Sigmoid colon (tissue), 7 donors: ENCODE data around the gene PEX16. TPM values are rescaled to one million over a fixed set of nuclear protein-coding genes. Genes with fewer than 3 reads are reported as not detected.

Experiments
- DNase-seq: peaks from one replicate; pipeline ENCODE4 v3.0.0-alpha.2; 2019
- H3K27ac ChIP-seq, 4 donors: fragments of 200-600 bp; sonication (generic); one replicate each; pipeline ENCODE4 v1.5.1; 2016 to 2019; ENCODE audit warnings: mild to moderate bottlenecking in 1 of 4
- H3K27me3 ChIP-seq, 3 donors: fragments of 200-600 bp; sonication (generic); one replicate each; pipeline ENCODE4 v1.5.1; 2019; ENCODE audit warnings: mild to moderate bottlenecking in 1 of 3
- H3K36me3 ChIP-seq, 4 donors: fragments of 200-600 bp; sonication (generic); one replicate each; pipeline ENCODE4 v1.5.1; 2016 to 2019
- H3K4me1 ChIP-seq, 4 donors: fragments of 200-600 bp; sonication (generic); one replicate each; pipeline ENCODE4 v1.5.1; 2017 to 2019
- H3K4me3 ChIP-seq, 4 donors: fragments of 200-600 bp; sonication (generic); one replicate each; pipeline ENCODE4 v1.5.1; 2017 to 2019; ENCODE audit warnings: mild to moderate bottlenecking in 2 of 4, moderate library complexity in 1 of 4
- H3K9me3 ChIP-seq, 4 donors: fragments of 200-600 bp in 3 of 4; sonication (generic) in 3 of 4; one replicate each; pipeline versions ENCODE4 v1.5.1 to v1.6.1; 2013 to 2019
- EP300 ChIP-seq, 4 donors: sonication (generic); formaldehyde crosslinking; IDR thresholded peaks; one replicate each; pipeline ENCODE4 v1.6.1; 2017; ENCODE audit warnings: antibody characterized with exemption in 4 of 4
- POLR2A ChIP-seq, 2 donors: fragments of 450-650 bp; IDR thresholded peaks; one replicate each; pipeline ENCODE4 v1.6.1; 2016; ENCODE audit warnings: antibody characterized with exemption in 2 of 2, mild to moderate bottlenecking in 2 of 2, moderate library complexity in 2 of 2
- POLR2AphosphoS5 ChIP-seq, 4 donors: sonication (generic); formaldehyde crosslinking; IDR thresholded peaks; one replicate each; pipeline ENCODE4 v1.6.1; 2017; ENCODE audit warnings: antibody characterized with exemption in 4 of 4
- WGBS, 2 donors: extraction: QIAGEN DNeasy Blood & Tissue Kit; methylation state at CpG; one replicate each; pipeline ENCODE4 v1.1.7; 2013; 5-methylcytosine and 5-hydroxymethylcytosine counted together
- intact Hi-C: fragments of 100-400 bp; cut with DNase I; formaldehyde crosslinking; loops from one replicate; pipeline ENCODE4 v1.15.1; 2023
- polyA plus RNA-seq, 3 donors: library from polyadenylated mRNA; stranded (reverse); fragments of 200-250 nt; gene quantifications; one replicate each; pipeline ENCODE4 v1.2.3, GENCODE V29; 2013
- total RNA-seq, 4 donors: library from RNA; depleted of rRNA; stranded (reverse); fragments of >200 nt; gene quantifications; one replicate each; pipeline ENCODE4 v1.1.0, GENCODE V29; 2016
- TF ChIP-seq, protein P1 (sequence below), 4 experiments: fragments of 450-650 bp in 3 of 4; fragments of 200-600 bp in 1 of 4; IDR thresholded peaks; one replicate each; pipeline ENCODE4 v1.5.1; 2016 to 2019; ENCODE audit warnings: antibody characterized with exemption in 4 of 4, mild to moderate bottlenecking in 3 of 4, moderate library complexity in 2 of 4
- donor health status: healthy with polysubstance abuse.
- donor health status: Bipolar disorder and iron deficiency.
- donor health status: healthy.

Gene PEX16
- total and polyA plus RNA-seq, 7 donors, result 13.8 to 46.3 (median 28.2) TPM

DNA sequence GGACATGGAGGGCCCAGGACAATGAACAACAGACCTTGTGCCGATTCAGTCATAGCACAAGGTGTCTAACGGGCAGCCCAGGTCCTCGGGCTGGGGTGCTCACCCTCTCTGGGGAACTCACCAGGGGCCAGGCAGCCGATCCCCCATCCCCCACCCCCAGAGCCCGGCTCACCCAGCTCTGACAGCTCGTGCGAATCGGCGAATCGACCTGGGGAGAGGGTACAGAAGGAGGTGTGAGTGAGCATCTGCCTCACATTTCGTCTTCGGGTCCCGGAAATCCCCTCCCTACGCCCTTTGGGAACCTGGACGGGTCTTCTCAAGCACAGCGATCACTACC is 423 bp downstream of the PEX16 start:
- peaks cover 3 to 11% (median 8%) of the 10 kb centered on the region in 3 donors for H3K27me3 ChIP-seq
- no peaks in the 10 kb centered on the region for H3K9me3 ChIP-seq
- intact Hi-C loops, result loop anchor here (1.0 to 2.0 kb wide), 2 partner anchors 16 to 75 kb away; no protein-coding TSS in a partner anchor
- H3K4me3 ChIP-seq, result peak overlapping the region; percentile 81 to 96 (median 86)
- 3 to 5% methylated on average over 16 of the region's 16 CpGs for WGBS, 2 donors
- peak overlapping the region; percentile 90 to 92 (median 91) for H3K27ac ChIP-seq
- no peak for TF ChIP-seq EP300 (IDR thresholded peaks at IDR 0.05)
- TF ChIP-seq, protein P1, sequence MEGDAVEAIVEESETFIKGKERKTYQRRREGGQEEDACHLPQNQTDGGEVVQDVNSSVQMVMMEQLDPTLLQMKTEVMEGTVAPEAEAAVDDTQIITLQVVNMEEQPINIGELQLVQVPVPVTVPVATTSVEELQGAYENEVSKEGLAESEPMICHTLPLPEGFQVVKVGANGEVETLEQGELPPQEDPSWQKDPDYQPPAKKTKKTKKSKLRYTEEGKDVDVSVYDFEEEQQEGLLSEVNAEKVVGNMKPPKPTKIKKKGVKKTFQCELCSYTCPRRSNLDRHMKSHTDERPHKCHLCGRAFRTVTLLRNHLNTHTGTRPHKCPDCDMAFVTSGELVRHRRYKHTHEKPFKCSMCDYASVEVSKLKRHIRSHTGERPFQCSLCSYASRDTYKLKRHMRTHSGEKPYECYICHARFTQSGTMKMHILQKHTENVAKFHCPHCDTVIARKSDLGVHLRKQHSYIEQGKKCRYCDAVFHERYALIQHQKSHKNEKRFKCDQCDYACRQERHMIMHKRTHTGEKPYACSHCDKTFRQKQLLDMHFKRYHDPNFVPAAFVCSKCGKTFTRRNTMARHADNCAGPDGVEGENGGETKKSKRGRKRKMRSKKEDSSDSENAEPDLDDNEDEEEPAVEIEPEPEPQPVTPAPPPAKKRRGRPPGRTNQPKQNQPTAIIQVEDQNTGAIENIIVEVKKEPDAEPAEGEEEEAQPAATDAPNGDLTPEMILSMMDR (IDR thresholded peaks at IDR 0.05), result no peak
- TF ChIP-seq POLR2A (IDR thresholded peaks at IDR 0.05), result no peak
- TF ChIP-seq POLR2AphosphoS5 (IDR thresholded peaks at IDR 0.05), result no peak
- peaks cover 15 to 38% (median 22%) of the 10 kb centered on the region in 4 donors for H3K36me3 ChIP-seq
- H3K4me1 ChIP-seq, result peaks cover 0 to 26% (median 21%) of the 10 kb centered on the region in 4 donors
- no peak for DNase-seq

DNA sequence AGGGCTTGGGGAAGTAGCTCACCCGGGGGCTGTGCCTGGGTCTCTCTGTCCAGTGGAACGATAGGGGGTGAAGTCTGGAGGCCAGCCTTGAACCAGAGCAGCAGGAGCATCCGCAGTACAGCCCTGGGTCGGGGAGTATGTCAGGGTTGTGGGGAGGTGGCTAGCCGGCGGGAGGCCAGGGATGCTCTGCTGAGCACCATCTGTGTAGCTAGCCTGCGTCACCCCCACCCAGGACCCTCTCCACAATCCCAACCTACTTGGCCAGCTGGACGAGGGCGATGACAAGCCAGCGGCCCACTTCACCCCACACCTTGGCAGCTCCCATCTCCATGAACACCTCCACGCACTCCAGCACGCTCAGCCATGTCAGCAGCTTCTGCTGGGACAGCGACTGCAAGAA is 2.2 kb downstream of the PEX16 start:
- peaks cover 0 to 20% (median 15%) of the 10 kb centered on the region in 4 donors for H3K4me1 ChIP-seq
- DNase-seq, result no peak
- H3K27me3 ChIP-seq, result no peaks in the 10 kb centered on the region
- no peaks in the 10 kb centered on the region for H3K9me3 ChIP-seq
- intact Hi-C loops, result no loop called here
- TF ChIP-seq POLR2AphosphoS5 (IDR thresholded peaks at IDR 0.05) (no peak), POLR2A (IDR thresholded peaks at IDR 0.05) (no peak), EP300 (IDR thresholded peaks at IDR 0.05) (no peak)
- TF ChIP-seq, protein P1 (IDR thresholded peaks at IDR 0.05), result no peak
- no peak overlapping the region for H3K27ac ChIP-seq
- 88% methylated on average over 13 of the region's 13 CpGs for WGBS, 2 donors
- H3K36me3 ChIP-seq, result peaks cover 15 to 56% (median 35%) of the 10 kb centered on the region in 4 donors
- H3K4me3 ChIP-seq, result no peak overlapping the region

DNA sequence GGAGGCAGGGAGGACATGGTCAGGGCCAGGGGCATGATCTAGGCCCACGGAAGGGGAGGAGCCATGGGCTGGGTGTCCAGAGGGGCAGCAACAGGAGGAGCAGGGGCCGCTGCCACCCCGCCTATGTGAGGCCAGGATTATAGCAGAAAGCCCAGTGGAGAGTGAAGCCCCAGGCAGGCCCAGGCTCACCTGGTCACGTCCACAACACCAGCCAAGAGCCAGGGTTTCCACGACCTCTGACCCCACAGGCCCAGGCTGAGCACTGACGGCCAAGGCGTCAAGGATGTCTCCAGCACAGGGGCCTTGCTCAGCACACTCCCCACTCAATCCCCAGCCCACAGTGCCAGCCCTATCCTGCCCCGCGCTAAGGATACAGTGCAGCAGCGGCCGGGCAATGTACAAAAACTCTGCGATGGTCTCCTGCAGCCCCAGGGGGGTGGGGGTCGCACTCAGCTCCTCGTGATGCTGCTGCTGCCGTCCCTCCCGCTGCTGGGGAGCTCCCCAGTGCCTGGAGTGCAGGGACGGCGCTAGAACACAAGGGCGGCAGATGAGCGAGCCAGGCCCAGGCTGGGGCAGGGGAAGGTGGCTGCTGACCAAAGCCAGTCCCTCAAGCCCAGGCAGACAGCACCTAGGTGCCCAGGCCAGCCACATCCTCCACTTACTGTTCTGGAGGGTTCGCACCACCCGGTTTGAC is 3.6 kb downstream of the PEX16 start:
- H3K27me3 ChIP-seq, result no peaks in the 10 kb centered on the region
- TF ChIP-seq EP300 (IDR thresholded peaks at IDR 0.05) (no peak), POLR2A (IDR thresholded peaks at IDR 0.05) (no peak), POLR2AphosphoS5 (IDR thresholded peaks at IDR 0.05) (no peak)
- TF ChIP-seq, protein P1 (IDR thresholded peaks at IDR 0.05), result no peak
- H3K4me1 ChIP-seq, result peaks cover 0 to 20% (median 15%) of the 10 kb centered on the region in 4 donors
- 92 to 93% methylated on average over 22 of the region's 22 CpGs for WGBS, 2 donors
- no peak overlapping the region for H3K4me3 ChIP-seq
- H3K9me3 ChIP-seq, result no peaks in the 10 kb centered on the region
- peaks cover 15 to 70% (median 41%) of the 10 kb centered on the region in 4 donors for H3K36me3 ChIP-seq
- intact Hi-C loops, result no loop called here
- H3K27ac ChIP-seq, result no peak overlapping the region
- no peak for DNase-seq

DNA sequence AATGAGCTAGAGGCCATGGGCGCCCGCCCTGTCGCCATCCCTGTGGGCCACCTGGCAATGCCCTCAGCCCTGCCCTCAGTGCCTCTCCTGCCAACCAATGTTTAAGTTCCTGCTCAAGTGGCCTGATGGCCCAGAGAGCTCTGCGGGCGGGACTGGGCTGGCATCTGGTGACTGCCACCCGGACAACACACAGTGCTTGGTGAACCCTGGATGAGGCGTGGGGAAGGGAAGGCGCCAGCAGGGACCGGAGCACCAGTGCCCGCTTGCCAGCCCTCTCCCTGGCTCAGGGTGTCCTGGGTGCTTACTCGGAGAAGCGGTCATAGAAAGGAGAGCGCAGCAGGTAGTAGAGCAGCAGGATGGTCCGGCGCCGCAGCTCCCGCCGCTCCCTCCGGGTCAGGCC is 4.2 kb downstream of the PEX16 start:
- peaks cover 0 to 17% (median 13%) of the 10 kb centered on the region in 4 donors for H3K4me1 ChIP-seq
- 95 to 98% methylated on average over 19 of the region's 19 CpGs for WGBS, 2 donors
- H3K4me3 ChIP-seq, result no peak overlapping the region
- DNase-seq, result no peak
- peaks cover 15 to 70% (median 41%) of the 10 kb centered on the region in 4 donors for H3K36me3 ChIP-seq
- H3K27me3 ChIP-seq, result no peaks in the 10 kb centered on the region
- intact Hi-C loops, result no loop called here
- H3K9me3 ChIP-seq, result no peaks in the 10 kb centered on the region
- TF ChIP-seq EP300 (IDR thresholded peaks at IDR 0.05) (no peak), POLR2A (IDR thresholded peaks at IDR 0.05) (no peak)
- TF ChIP-seq, protein P1 (IDR thresholded peaks at IDR 0.05), result no peak
- H3K27ac ChIP-seq, result no peak overlapping the region
